Activated T-cell treated with anti-CD3 and anti-CD28 coated beads, Interleukin-2, amount 50 U/mL, for 48 hours (primary cell): ENCODE data around the gene SRGAP1.
"Not testable (repeated sequence)": the region's sequence is repeated elsewhere in the genome, so short reads cannot be mapped to it uniquely, and the experiment has no call there.

Source experiments
- DNase-seq, 2 experiments: peaks; one replicate each; pipeline ENCODE4 v3.0.0-alpha.2; 2020

The SRGAP1 gene

DNA sequence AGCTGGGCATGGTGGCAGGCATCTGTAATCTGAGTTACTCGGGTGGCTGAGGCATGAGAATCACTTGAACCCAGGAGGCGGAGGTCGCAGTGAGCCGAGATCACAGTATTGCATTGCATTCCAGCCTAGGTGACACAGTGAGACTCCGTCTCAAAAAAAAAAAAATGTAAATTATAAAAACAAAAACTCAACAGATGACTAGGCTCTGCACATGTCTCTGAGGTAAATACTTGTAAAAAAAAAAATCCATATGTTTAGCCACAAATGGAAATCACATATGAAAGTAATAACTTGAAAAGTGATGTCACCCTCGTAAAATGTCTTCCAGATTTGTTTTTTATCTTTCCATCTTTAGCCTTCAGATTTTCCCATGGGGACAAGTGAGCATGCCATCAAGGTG is 292.6 kb downstream of the SRGAP1 start:
- no peak for DNase-seq

GRCh38 chr12:64139021-64139420 is 294.5 kb downstream of the SRGAP1 start:
- no peak for DNase-seq

DNA sequence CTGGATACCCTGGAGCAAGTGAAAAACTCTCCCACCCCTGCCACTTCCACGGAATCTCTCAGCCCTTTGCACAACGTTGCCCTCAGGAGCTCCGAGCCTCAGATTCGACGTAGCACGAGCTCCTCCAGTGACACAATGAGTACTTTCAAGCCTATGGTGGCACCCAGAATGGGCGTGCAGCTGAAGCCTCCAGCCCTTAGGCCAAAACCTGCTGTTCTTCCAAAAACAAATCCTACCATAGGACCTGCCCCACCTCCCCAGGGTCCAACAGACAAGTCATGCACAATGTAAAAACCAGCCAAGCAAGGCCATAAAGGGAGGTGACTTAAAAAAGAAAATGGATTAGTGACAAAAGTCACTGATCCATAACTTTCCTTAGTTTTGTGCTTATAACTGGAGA is 297.9 kb downstream of the SRGAP1 start:
- DNase-seq = no peak

GRCh38 chr12:64142784-64143183 is 298.3 kb downstream of the SRGAP1 start:
- DNase-seq = no peak

DNA sequence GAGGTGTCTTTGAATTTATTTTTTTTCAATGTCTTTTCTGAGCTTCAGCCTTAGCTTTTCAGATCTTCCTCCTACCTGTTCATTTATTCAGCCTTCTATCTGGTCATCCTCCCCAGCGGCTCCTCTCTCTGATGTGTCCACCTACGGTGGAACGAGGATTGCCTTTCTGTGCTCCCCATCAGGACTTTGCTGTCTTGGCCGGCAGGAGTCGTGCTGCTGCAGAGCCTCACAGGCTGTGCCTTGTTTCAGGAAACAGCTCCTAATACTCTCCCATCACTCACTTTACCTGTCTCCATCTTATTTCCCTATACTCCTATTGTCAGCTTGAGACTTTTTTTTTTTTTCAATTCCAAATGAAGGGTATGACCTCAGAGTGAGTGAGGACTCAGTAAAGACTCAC is 300.7 kb downstream of the SRGAP1 start:
- no peak for DNase-seq

GRCh38 chr12:64147011-64147631 is 302.6 kb downstream of the SRGAP1 start:
- DNase-seq = no peak

- DNase-seq = no peak
These were observed 303.4 kb downstream of the SRGAP1 start for GRCh38 chr12:64147875-64148274.

DNA sequence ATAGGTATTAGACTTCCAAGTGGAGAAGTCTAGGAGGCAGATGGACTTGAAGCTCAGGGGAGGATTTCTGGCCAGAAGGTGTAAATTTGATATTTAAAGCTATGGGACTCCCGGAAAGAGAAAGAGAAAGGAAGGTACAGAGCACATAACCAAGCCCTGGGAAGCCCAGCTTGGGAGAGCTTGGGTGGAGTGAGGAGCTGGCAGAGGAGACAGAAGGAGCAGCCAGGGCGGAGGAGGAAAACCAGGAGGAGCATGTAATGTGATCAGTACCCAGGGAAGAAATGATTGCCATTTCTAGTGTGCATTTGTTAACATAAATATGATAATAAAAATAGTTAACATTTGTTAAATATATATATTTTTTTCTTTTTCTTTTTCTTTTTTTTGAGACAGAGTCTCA is 310.2 kb downstream of the SRGAP1 start:
- DNase-seq = no peak

GRCh38 chr12:64157110-64157509 is 312.6 kb downstream of the SRGAP1 start:
- DNase-seq = no peak

- no peak for DNase-seq
These were observed 315.7 kb downstream of the SRGAP1 start for GRCh38 chr12:64160021-64160710.

DNA sequence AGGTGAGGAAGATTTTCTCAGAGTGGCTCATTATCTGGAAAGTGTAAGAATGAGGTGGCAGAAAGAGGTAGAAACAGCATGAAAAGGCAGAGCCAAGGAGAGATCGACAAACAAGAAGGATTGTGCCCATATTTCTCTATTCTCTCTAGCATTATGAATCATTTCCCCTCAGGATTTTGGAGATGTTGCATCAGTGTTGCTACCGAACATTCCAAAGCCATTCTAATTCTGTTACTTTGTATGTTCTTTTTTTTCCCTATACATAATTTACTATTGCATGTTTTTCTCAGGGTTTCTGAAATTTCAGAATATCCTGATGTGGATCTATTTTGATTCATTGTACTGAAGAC is 316.2 kb downstream of the SRGAP1 start:
- no peak for DNase-seq

DNA sequence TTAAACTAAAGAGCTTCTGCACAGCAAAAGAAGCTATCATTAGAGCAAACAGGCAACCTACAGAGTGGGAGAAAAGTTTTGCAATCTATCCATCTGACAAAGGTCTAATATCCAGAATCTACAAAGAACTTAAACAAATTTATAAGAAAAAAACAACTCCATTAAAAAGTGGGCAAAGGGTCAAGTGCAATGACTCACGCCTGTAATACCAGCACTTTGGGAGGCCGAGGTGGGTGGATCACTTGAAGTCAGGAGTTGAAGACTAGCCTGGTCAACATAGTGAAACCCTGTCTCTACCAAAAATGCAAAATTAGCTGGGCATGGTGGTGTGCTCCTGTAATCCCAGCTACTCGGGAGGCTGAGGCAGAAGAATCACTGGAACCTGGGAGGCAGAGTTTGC is 322.1 kb downstream of the SRGAP1 start:
- DNase-seq = not testable (repeated sequence)

- DNase-seq = not testable (repeated sequence)
These were observed 322.5 kb downstream of the SRGAP1 start for GRCh38 chr12:64167041-64167440.

- DNase-seq = no peak
These were observed 325.5 kb downstream of the SRGAP1 start for GRCh38 chr12:64170024-64170423.

- DNase-seq = no peak
These were observed 326.2 kb downstream of the SRGAP1 start for GRCh38 chr12:64170730-64171129.

DNA sequence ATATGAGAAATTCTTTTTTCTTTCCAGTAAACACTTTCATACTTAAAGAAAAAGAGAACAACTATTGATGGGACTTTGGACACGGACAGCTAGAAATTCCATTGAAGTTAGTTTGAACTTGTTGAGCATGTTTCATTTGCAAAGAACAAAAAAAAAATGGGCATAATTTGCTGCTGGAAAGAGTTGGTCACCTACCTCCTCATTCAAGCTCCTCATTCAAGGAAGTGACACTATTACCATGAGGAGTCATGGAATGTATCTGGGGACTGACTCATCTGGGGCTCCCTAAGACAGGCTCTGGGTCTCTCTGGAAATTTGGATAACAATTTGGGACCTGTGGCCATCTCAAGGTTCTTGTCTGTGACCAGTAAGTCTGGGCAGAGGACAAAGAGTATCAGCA is 327.2 kb downstream of the SRGAP1 start:
- DNase-seq = no peak

DNA sequence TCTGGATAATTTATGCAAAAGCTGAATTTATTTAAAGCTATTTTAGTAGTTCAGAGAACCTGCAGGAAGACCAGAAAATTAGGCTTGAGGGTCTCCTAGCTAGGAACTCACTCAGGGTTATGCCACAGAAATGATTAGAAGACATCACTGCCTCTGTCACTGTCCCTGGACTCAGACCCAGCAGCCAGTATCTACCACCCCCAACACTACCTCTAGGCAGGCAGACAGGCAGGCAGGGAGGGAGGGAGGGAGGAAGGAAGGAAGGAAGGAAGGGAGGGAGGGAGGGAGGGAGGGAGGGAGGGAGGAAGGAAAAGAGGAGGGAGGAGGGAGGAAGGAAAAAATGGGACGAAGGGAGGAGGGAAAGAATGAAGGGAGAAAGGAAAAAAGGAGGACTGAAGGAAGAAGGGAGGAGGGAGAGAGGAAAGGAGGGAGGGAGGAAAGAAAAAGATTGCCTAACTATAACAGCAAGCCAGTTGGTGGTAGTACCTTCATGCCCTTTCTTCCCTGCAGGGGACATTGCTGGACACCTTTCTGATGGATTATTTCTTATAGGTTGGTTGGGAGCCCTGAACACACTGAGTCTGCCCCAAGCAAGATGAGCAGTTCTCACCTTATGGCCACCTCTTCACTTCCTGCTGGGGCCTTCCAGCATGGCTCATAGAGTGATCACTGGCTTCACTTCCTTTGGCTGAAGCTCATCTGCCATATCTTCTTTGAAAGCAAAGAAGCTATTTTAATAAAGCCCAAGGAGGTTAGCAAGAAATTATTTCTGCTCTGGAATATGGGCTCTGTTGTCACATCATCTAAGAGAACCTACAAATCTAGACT is 327.9 kb downstream of the SRGAP1 start:
- no peak for DNase-seq

DNA sequence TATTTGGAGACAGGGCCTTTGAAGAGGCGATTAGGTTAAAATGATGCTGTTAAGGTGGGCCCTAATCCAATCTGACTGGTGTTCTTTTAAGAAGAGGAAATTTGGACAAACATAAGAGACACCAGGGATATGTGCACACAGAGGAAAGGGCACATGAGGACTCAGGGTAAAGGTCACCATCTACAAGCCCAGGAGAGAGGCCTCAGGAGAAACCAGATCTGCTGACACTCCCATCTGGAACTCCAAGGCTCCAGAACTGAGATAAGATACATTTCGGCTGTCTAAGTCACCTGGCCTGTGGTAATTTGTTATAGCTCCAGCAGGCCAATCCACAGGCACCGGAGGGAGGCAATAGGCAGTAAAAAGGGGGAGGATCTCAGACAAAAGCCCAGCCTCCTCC is 329.0 kb downstream of the SRGAP1 start:
- no peak for DNase-seq

DNA sequence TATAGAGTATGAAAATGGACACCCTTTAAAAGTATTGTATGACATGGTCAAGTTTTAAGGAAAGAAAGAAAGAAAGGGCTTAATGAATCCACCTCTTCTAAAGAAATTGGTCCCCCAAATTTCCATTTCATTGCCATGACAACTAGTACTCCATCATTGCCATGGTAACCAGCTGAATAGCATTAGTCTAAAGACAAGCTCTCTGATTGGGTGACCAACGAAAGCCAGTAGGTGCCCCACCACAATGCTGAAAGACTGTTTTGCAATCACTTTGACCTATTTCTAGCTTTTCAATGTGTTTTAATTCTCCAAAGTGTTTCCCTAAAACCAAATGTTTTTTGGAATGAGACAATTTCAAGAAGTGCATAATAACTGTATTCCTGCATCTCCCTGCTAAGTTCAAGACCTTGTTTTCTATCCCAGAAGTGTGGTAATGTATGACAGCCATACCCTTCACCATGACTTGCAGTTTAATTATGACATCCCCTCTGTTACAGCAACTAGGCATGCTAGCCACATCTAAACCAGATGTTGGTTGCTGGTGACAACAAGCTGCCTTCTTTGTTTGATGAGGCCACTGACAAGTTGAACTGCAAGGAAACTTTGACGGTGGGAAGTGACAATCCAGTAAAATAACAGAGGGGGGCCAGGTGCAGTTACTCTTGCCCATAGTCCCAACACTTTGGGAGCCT is 330.9 kb downstream of the SRGAP1 start:
- no peak for DNase-seq

GRCh38 chr12:64177001-64177400 is 332.5 kb downstream of the SRGAP1 start:
- no peak for DNase-seq

DNA sequence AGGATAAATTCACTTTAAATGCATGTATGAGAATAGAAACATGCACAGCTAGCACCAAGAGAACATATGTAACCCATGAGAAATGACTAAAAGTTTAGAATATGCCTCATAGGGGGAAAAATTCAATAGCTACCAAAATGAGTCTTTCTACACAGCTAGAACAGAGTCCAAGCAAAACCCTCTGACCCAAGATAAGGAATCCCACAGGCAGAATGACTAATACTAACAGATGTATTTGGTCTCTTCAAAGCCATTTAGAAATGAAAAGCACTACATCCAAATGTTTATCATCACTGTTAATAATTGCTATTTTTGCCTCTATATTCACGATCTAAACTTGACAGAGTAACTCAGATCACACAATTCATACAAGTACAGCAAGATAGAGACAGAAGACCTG is 333.6 kb downstream of the SRGAP1 start:
- no peak for DNase-seq

- no peak for DNase-seq
These were observed 336.5 kb downstream of the SRGAP1 start for GRCh38 chr12:64180951-64181350.
